ENCODE data around the gene ERMN. TPM values are rescaled to one million over a fixed set of nuclear protein-coding genes. Genes with fewer than 3 reads are reported as not detected.
A peak's percentile ranks its signal among the peaks of the same experiment; 100 is the strongest.

The ERMN gene
- total RNA-seq, 1 donor = 1.4 TPM

DNA sequence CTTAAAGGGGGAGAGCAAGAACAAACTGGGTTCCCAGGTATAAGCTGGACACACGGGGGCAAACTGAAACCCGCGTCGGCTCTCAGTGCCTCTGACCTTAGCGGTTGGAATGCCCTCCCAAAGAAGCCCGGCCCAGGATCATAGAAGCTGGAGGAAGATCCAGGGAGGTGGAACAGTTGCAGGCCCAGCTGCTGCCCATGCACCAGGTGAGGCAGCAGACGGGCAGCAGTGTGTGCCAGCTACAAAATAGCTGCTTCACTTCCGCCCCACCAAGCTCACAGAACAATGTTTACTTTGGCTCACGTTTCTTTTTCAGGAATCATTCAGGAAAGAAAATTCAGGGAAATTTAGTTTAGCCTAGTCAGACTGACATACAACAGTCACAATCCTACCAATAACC lies 3.9 kb upstream of the ERMN start:
- Histone ChIP-seq H3K4me2 (ENCODE audit: insufficient read depth, low read length) (no peak overlapping the region), H3K79me2 (ENCODE audit: insufficient read depth, low read length) (no peaks in the 10 kb centered on the region), H4K20me1 (ENCODE audit: insufficient read depth, low read length) (no peaks in the 10 kb centered on the region), H3K4me1 (ENCODE audit: insufficient read depth, low read length) (peaks cover 20% of the 10 kb centered on the region), H3K4me3 (ENCODE audit: insufficient read depth, low read length) (no peak overlapping the region), H3K9me3 (ENCODE audit: low read depth, low read length) (no peaks in the 10 kb centered on the region), H2AFZ (ENCODE audit: low read length) (no peak overlapping the region), H3K27me3 (ENCODE audit: insufficient read depth, low read length) (peaks cover 5% of the 10 kb centered on the region), H3K27ac (ENCODE audit: low read depth, low read length) (no peak overlapping the region), H3K36me3 (ENCODE audit: insufficient read depth, low read length) (no peaks in the 10 kb centered on the region)
- no peak for DNase-seq (ENCODE audit: insufficient read length, low spot score, missing footprints)
- TF ChIP-seq, protein P1, sequence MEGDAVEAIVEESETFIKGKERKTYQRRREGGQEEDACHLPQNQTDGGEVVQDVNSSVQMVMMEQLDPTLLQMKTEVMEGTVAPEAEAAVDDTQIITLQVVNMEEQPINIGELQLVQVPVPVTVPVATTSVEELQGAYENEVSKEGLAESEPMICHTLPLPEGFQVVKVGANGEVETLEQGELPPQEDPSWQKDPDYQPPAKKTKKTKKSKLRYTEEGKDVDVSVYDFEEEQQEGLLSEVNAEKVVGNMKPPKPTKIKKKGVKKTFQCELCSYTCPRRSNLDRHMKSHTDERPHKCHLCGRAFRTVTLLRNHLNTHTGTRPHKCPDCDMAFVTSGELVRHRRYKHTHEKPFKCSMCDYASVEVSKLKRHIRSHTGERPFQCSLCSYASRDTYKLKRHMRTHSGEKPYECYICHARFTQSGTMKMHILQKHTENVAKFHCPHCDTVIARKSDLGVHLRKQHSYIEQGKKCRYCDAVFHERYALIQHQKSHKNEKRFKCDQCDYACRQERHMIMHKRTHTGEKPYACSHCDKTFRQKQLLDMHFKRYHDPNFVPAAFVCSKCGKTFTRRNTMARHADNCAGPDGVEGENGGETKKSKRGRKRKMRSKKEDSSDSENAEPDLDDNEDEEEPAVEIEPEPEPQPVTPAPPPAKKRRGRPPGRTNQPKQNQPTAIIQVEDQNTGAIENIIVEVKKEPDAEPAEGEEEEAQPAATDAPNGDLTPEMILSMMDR (IDR thresholded peaks at IDR 0.05; ENCODE audit: extremely low read depth, low read depth, low read length) = no peak

DNA sequence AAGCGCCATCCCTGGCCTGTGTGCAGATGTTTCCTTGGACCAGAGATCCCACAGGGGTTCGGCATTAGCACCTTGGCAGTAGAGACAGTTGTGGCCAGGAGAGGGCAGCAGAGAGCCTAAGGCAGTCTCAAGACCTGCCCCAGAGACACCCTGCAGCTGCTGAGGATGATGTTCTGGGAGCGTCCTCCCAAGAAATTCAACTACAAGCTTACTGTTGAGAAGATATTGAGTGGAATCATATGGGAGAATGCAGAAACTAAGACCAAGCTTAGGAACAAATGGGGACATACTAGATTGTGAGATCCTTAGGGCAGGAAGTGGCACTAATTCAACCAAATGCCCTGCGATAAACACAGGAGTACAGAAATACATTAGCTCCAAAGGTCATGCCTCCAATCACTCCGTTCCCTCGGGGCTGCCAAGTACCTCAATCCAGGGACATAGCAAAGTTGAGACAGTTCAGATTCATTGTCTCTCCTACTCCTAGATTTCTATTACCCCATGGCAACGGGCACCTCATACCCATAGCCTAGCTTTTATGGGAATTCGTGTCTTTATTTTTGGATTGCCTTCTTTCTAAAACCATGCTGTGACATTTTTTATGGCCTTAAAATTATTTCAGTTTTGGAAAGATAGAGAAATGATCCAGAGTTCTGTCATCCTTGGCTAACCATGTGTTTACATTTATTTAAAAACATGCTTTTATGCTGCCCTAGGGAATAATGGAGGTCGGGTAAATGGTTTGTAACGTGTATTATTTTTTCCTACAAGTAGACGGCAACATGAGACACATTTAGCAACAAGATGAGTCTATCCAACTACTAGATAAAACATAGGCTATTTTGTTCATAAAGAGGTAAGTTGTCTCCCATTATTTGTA lies 2.2 kb upstream of the ERMN start:
- no peaks in the 10 kb centered on the region for H3K79me2 ChIP-seq (ENCODE audit: insufficient read depth, low read length)
- H3K36me3 ChIP-seq (ENCODE audit: insufficient read depth, low read length) = no peaks in the 10 kb centered on the region
- DNase-seq (ENCODE audit: insufficient read length, low spot score, missing footprints) = peak; percentile 79
- peak overlapping the region; percentile 18 for H3K4me3 ChIP-seq (ENCODE audit: insufficient read depth, low read length)
- H3K4me2 ChIP-seq (ENCODE audit: insufficient read depth, low read length) = peak overlapping the region; percentile 67
- H3K27me3 ChIP-seq (ENCODE audit: insufficient read depth, low read length) = peaks cover 4% of the 10 kb centered on the region
- peaks cover 20% of the 10 kb centered on the region for H3K4me1 ChIP-seq (ENCODE audit: insufficient read depth, low read length)
- TF ChIP-seq, protein P1 (IDR thresholded peaks at IDR 0.05; ENCODE audit: extremely low read depth, low read depth, low read length) = peak; percentile 99
- peak overlapping the region; percentile 31 for H3K27ac ChIP-seq (ENCODE audit: low read depth, low read length)
- H2AFZ ChIP-seq (ENCODE audit: low read length) = peak overlapping the region; percentile 8
- no peaks in the 10 kb centered on the region for H4K20me1 ChIP-seq (ENCODE audit: insufficient read depth, low read length)
- no peaks in the 10 kb centered on the region for H3K9me3 ChIP-seq (ENCODE audit: low read depth, low read length)

DNA sequence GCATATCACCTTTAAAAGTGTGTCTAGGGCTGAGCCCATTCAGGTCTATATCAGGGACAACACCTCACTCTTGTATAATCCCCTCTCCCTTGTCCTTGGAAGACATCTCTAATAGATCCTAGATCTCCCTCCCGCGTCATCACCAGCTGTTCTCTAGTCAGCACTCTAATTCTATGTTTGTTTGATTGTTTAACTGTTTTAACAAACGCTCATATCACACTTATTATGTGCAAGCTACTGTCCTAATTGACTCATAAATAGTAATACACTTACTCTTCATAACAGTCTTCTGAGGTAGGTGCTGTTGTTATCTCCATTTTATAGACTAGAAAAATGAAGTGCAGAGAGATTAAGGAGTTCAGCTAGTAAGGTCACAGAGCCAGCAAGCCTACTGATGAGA lies 1.6 kb upstream of the ERMN start:
- no peak overlapping the region for H3K4me2 ChIP-seq (ENCODE audit: insufficient read depth, low read length)

DNA sequence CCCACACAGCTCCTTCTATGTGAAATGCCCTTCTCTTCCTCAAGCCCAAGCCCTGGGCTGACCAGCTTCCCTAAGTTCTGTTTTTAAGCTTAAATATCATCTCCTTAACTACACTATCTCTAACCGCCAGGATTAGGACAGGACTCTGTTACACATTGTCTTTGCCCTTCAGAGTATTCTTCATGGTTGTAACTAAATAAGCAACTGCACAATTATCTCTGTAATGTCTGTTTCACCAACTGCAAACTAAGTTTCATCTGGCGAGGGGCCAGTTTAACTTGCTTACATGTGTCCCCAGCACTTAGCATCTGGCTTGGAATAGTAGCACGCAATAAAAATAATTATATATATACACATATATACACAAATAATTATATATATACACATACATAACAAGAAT lies 1.1 kb upstream of the ERMN start:
- TF ChIP-seq, protein P1 (IDR thresholded peaks at IDR 0.05; ENCODE audit: extremely low read depth, low read depth, low read length) = no peak
- Histone ChIP-seq H3K4me2 (ENCODE audit: insufficient read depth, low read length) (no peak overlapping the region), H3K4me3 (ENCODE audit: insufficient read depth, low read length) (no peak overlapping the region), H2AFZ (ENCODE audit: low read length) (no peak overlapping the region), H4K20me1 (ENCODE audit: insufficient read depth, low read length) (no peaks in the 10 kb centered on the region), H3K79me2 (ENCODE audit: insufficient read depth, low read length) (no peaks in the 10 kb centered on the region), H3K4me1 (ENCODE audit: insufficient read depth, low read length) (peaks cover 20% of the 10 kb centered on the region), H3K27ac (ENCODE audit: low read depth, low read length) (no peak overlapping the region), H3K9me3 (ENCODE audit: low read depth, low read length) (no peaks in the 10 kb centered on the region), H3K36me3 (ENCODE audit: insufficient read depth, low read length) (no peaks in the 10 kb centered on the region), H3K27me3 (ENCODE audit: insufficient read depth, low read length) (no peaks in the 10 kb centered on the region)
- no peak for DNase-seq (ENCODE audit: insufficient read length, low spot score, missing footprints)

More for the DNA sequence above, 1.6 kb upstream of the ERMN start:
- no peaks in the 10 kb centered on the region for H3K27me3 ChIP-seq (ENCODE audit: insufficient read depth, low read length)
- H3K4me3 ChIP-seq (ENCODE audit: insufficient read depth, low read length) = no peak overlapping the region
- TF ChIP-seq, protein P1 (IDR thresholded peaks at IDR 0.05; ENCODE audit: extremely low read depth, low read depth, low read length) = no peak
- no peaks in the 10 kb centered on the region for H3K9me3 ChIP-seq (ENCODE audit: low read depth, low read length)
- no peaks in the 10 kb centered on the region for H3K36me3 ChIP-seq (ENCODE audit: insufficient read depth, low read length)
- no peak overlapping the region for H2AFZ ChIP-seq (ENCODE audit: low read length)
- H3K4me1 ChIP-seq (ENCODE audit: insufficient read depth, low read length) = peaks cover 20% of the 10 kb centered on the region
- H3K79me2 ChIP-seq (ENCODE audit: insufficient read depth, low read length) = no peaks in the 10 kb centered on the region
- H3K27ac ChIP-seq (ENCODE audit: low read depth, low read length) = no peak overlapping the region
- no peaks in the 10 kb centered on the region for H4K20me1 ChIP-seq (ENCODE audit: insufficient read depth, low read length)
- DNase-seq (ENCODE audit: insufficient read length, low spot score, missing footprints) = no peak
